Activated naive CD4-positive, alpha-beta T cell treated with anti-CD3 and anti-CD28 coated beads, Interleukin-2, amount 50 U/mL, for 72 hours (primary cell): Measurements from ENCODE around the gene TOGARAM2. TPM values are rescaled to one million over a fixed set of nuclear protein-coding genes. Genes with fewer than 3 reads are reported as not detected.

ENCODE experiments used
- ATAC-seq, 2 donors: fragments of 150-1000 bp; cut with Tn5 transposase; 2 replicates each; pipeline ENCODE4 v1.10.0; 2021; ENCODE audit warnings: mild to moderate bottlenecking in 2 of 2, moderate library complexity in 2 of 2
- DNase-seq, 2 donors: peaks; one replicate each; pipeline ENCODE4 v3.0.0; 2021 to 2022; ENCODE audit warnings: low spot score in 2 of 2
- H3K27ac Mint-ChIP-seq, 2 donors: one replicate each; pipeline ENCODE4 v1.8.0; 2022; ENCODE audit warnings: mild to moderate bottlenecking in 2 of 2, mixed read lengths in 2 of 2
- H3K36me3 Mint-ChIP-seq, 2 donors: one replicate each; pipeline ENCODE4 v1.8.0; 2022; ENCODE audit warnings: mixed read lengths in 2 of 2
- H3K9me3 Mint-ChIP-seq, 2 donors: one replicate each; pipeline ENCODE4 v1.8.0; 2022; ENCODE audit warnings: mixed read lengths in 2 of 2
- total RNA-seq, 2 donors: library from RNA; stranded (reverse); gene quantifications; one replicate each; pipeline ENCODE4 v1.2.3, GENCODE V29; 2022

Gene TOGARAM2
- total RNA-seq, 2 donors from 2014 or later, result 0.36 to 4.3 TPM

GRCh38 chr2:28991021-28991420, 9.9 kb downstream of the TOGARAM2 start:
- no peaks in the 10 kb centered on the region for H3K36me3 Mint-ChIP-seq
- DNase-seq (no peak), ATAC-seq (no peak)
- H3K9me3 Mint-ChIP-seq, result no peaks in the 10 kb centered on the region
- no peak overlapping the region for H3K27ac Mint-ChIP-seq

GRCh38 chr2:28991460-28991859, 10.4 kb downstream of the TOGARAM2 start:
- no peaks in the 10 kb centered on the region for H3K9me3 Mint-ChIP-seq
- no peaks in the 10 kb centered on the region for H3K36me3 Mint-ChIP-seq
- no peak overlapping the region for H3K27ac Mint-ChIP-seq
- ATAC-seq, result no peak
- no peak for DNase-seq

- no peak for ATAC-seq
- DNase-seq, result no peak
- no peak overlapping the region for H3K27ac Mint-ChIP-seq
- no peaks in the 10 kb centered on the region for H3K36me3 Mint-ChIP-seq
- no peaks in the 10 kb centered on the region for H3K9me3 Mint-ChIP-seq
Observed at GRCh38 chr2:28993206-28993960, 12.3 kb downstream of the TOGARAM2 start.

DNA sequence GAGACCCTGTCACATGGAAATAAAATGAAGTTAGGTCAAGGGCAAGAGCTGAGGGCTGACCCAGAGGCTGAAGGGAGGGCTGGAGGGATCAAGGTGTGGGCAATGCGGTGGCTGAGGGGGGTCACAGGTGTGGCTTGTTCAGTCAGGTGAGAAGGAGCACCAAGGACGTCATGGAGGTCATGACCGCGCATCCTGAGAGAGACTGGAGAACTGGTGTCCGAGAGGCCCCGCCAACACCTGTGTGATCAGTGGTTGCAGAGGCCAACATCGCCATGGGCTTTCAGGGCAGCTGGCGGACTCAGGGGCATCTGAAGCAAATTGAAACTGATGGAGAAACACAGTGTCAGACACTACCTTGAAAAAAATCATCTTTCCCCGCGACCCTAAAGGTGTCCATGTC, 13.0 kb downstream of the TOGARAM2 start:
- ATAC-seq (no peak), DNase-seq (no peak)
- H3K27ac Mint-ChIP-seq, result no peak overlapping the region
- no peaks in the 10 kb centered on the region for H3K9me3 Mint-ChIP-seq
- H3K36me3 Mint-ChIP-seq, result no peaks in the 10 kb centered on the region

DNA sequence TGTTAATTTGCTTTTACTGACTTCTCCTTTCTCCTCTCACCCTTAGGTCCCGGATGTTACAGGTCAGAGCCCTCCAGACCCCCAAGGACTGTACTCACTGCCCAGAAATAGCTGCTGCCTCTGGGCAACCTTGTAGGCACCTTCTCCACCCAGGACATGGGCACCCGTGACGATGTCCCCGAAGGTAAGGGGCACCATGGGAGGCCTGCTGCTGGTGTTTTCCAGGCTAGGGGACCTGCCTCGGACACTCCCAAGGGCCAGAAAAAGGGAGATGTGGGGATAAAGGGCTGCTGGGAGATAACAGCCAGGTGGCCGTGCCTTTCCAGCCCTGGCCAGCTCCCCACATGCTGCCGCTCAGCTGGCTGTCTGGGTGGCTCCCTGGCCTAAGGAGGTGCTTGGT, 13.6 kb downstream of the TOGARAM2 start:
- H3K27ac Mint-ChIP-seq, result no peak overlapping the region
- no peak for DNase-seq
- H3K9me3 Mint-ChIP-seq, result no peaks in the 10 kb centered on the region
- H3K36me3 Mint-ChIP-seq, result no peaks in the 10 kb centered on the region
- ATAC-seq, result no peak

DNA sequence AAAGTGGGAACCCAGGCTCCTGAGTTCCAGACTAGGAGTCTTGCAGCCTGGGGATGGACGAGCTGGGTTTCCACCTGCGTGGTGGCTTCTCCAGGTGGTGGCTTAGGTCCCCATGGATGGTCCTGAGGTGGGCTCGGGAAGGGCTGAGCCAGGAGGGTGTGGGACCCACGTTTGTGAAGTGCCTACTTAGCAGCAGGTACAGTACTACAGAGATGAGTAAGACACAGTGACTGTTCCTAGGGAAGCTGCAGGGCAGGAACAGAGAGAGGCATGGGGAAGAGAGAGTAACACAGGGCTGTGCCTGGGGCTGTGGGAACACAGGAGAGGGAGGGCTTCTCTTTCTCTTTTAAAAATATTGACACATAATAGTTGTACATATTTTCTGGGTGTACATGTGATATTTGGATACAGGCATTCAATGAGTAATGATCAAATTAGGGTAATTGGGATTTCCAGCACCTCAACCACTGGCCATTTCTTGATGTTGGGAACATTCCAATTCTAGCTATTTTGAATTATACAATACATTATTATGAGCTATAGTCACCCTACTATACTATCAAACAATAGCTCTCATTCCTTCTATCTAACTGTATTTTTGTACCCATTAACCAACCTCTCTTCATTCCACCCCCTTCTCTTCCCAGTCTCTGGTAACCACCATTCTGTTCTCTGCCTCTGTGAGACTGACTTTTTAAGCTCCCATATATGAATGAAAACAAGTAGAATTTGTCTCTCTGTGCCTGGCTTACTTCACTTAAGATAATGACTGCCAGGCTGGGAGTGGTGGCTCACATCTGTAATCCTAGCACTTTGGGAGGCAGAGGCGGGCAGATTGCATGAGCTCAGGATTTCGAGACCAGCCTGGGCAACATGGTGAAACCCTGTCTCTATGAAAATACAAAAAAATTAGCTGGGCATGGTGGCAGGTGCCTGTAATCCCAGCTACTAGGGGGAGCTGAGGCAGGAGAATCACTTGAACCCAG, 15.0 kb downstream of the TOGARAM2 start:
- DNase-seq (no peak), ATAC-seq (no peak)
- H3K36me3 Mint-ChIP-seq, result no peaks in the 10 kb centered on the region
- H3K9me3 Mint-ChIP-seq, result no peaks in the 10 kb centered on the region
- no peak overlapping the region for H3K27ac Mint-ChIP-seq

- no peak for ATAC-seq
- H3K9me3 Mint-ChIP-seq, result no peaks in the 10 kb centered on the region
- no peak overlapping the region for H3K27ac Mint-ChIP-seq
- H3K36me3 Mint-ChIP-seq, result no peaks in the 10 kb centered on the region
- DNase-seq, result no peak
Observed at GRCh38 chr2:28997237-28997846, 16.2 kb downstream of the TOGARAM2 start.

GRCh38 chr2:28997847-28998735, 17.0 kb downstream of the TOGARAM2 start:
- ATAC-seq (no peak), DNase-seq (no peak)
- H3K36me3 Mint-ChIP-seq, result no peaks in the 10 kb centered on the region
- H3K9me3 Mint-ChIP-seq, result no peaks in the 10 kb centered on the region
- no peak overlapping the region for H3K27ac Mint-ChIP-seq

GRCh38 chr2:29000481-29000880, 19.4 kb downstream of the TOGARAM2 start:
- H3K36me3 Mint-ChIP-seq, result no peaks in the 10 kb centered on the region
- peak; percentile 56 to 75 for ATAC-seq
- H3K27ac Mint-ChIP-seq, result no peak overlapping the region
- no peaks in the 10 kb centered on the region for H3K9me3 Mint-ChIP-seq
- DNase-seq, result no peak

- H3K9me3 Mint-ChIP-seq, result no peaks in the 10 kb centered on the region
- no peak overlapping the region for H3K27ac Mint-ChIP-seq
- DNase-seq, result no peak
- no peaks in the 10 kb centered on the region for H3K36me3 Mint-ChIP-seq
- peak; percentile 20 to 60 for ATAC-seq
Observed at GRCh38 chr2:29000956-29001355, 19.9 kb downstream of the TOGARAM2 start.

GRCh38 chr2:29001806-29002205, 20.7 kb downstream of the TOGARAM2 start:
- no peak for ATAC-seq
- H3K27ac Mint-ChIP-seq, result no peak overlapping the region
- no peaks in the 10 kb centered on the region for H3K36me3 Mint-ChIP-seq
- no peak for DNase-seq
- no peaks in the 10 kb centered on the region for H3K9me3 Mint-ChIP-seq

DNA sequence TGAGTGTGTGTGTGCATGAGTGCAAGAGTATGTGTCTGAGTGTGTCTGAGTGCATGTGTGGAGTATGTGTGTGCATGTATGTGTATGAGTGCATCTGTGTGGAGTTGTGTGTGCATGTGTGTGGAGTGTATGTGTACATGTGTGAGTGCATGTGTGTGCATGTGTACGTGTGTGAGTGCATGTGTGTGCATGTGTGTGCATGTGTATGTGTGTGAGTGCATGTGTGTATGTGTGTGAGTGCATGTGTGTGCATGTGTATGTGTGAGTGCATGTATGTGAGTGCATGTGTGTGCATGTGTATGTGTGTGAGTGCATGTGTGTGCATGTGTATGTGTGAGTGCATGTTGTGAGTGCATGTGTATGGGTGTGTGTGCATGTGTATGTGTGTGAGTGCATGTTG, 23.7 kb downstream of the TOGARAM2 start:
- DNase-seq, result no peak
- H3K9me3 Mint-ChIP-seq, result no peaks in the 10 kb centered on the region
- H3K36me3 Mint-ChIP-seq, result no peaks in the 10 kb centered on the region

DNA sequence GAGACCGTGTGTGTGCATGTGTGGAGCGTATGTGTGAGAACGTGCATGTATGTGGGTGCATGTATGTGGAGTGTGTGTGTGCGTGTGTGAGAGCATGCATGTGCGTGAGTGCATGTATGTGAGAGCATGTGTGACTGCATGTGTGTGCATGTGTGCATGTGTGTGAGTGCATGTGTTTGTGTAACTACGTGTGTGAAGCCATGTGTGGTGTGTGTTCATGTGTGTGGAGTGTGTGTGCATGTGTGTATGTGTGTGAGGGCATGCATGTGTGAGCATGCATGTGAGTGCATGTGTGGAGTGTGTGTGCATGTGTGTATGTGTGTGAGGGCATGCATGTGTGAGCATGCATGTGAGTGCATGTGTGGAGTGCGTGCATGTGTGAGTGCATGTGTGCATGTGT, 24.2 kb downstream of the TOGARAM2 start:
- DNase-seq, result no peak
- no peaks in the 10 kb centered on the region for H3K36me3 Mint-ChIP-seq
- no peak for ATAC-seq
- H3K27ac Mint-ChIP-seq, result no peak overlapping the region
- no peaks in the 10 kb centered on the region for H3K9me3 Mint-ChIP-seq

More for the DNA sequence above, 23.7 kb downstream of the TOGARAM2 start:
- no peak for ATAC-seq
- no peak overlapping the region for H3K27ac Mint-ChIP-seq

- ATAC-seq (no peak), DNase-seq (no peak)
- no peaks in the 10 kb centered on the region for H3K9me3 Mint-ChIP-seq
- H3K36me3 Mint-ChIP-seq, result no peaks in the 10 kb centered on the region
- no peak overlapping the region for H3K27ac Mint-ChIP-seq
Observed at GRCh38 chr2:29006092-29006979, 25.2 kb downstream of the TOGARAM2 start.

- ATAC-seq, result no peak
- Mint-ChIP-seq H3K27ac (no peak overlapping the region), H3K36me3 (no peaks in the 10 kb centered on the region), H3K9me3 (no peaks in the 10 kb centered on the region)
- DNase-seq, result no peak
Observed at GRCh38 chr2:29006980-29007301, 25.8 kb downstream of the TOGARAM2 start.

DNA sequence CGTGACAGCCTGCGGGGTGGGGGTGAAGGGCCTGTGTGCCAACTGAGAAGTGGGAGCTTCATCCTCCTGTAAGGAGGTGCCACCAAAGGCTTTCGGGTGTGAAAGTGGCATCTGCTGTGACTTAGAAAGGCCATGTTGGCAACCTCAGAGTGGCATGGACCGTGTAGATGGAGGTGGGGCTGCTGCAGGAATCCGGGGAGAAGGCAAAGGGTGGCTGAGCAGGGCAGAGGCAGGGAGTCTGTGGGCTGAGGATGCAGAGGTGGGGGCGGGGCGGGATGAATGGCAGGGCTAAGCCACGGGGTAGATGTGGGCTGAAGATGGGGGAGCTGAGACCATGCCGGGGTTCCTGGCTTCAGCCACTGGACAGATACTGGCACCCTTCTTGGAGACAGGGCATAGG, 28.2 kb downstream of the TOGARAM2 start:
- Mint-ChIP-seq H3K36me3 (no peaks in the 10 kb centered on the region), H3K9me3 (no peaks in the 10 kb centered on the region), H3K27ac (peak overlapping the region; percentile 58 to 86)
- DNase-seq (no peak), ATAC-seq (no peak)
